ENCODE results near the gene PMPCA.

Gene PMPCA

DNA sequence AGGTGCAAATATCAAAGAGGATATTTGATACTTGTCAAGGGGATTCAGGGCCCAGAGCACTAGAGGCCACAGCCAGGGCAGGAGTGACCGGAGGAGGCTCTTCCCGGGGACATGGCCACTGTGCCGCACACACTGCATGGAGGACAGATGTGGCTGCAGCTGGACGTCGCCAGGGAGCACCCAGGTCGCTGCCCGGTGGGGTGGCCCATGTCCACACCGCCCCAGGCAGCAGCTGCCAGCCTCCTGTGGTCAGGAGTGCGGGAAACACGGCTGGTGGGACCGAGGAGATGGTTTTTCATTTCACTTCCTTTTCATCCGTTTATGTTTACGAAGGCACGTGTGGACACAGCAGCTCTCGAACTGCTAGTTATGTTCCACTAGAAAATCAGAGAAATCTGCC, 57.3 kb downstream of the PMPCA start:
- no peak for DNase-seq (ENCODE audit: low read depth, low spot score)
- H3K4me3 ChIP-seq (ENCODE audit: low read length) = no peak overlapping the region

DNA sequence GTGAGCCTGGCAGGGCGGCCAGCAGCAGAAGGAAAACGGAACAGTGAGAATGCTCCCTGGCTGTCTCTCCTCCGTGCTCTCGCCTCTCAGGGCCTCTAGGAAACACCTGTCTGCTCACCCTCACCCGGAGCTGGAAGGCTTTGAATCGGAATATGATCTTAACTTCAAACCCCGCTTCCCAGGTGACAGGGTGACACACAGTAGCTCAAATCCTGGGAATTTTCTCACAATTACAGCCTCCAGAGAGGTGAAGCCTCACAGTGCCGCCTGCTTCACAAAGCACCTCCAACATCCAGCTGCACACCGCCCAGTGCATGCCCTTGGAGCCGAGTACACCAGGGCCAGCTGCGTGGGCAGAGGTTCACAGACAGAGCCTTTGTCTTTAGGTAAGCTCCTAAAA, 59.9 kb downstream of the PMPCA start:
- H3K4me3 ChIP-seq (ENCODE audit: low read length) = no peak overlapping the region
- DNase-seq (ENCODE audit: low read depth, low spot score) = no peak

DNA sequence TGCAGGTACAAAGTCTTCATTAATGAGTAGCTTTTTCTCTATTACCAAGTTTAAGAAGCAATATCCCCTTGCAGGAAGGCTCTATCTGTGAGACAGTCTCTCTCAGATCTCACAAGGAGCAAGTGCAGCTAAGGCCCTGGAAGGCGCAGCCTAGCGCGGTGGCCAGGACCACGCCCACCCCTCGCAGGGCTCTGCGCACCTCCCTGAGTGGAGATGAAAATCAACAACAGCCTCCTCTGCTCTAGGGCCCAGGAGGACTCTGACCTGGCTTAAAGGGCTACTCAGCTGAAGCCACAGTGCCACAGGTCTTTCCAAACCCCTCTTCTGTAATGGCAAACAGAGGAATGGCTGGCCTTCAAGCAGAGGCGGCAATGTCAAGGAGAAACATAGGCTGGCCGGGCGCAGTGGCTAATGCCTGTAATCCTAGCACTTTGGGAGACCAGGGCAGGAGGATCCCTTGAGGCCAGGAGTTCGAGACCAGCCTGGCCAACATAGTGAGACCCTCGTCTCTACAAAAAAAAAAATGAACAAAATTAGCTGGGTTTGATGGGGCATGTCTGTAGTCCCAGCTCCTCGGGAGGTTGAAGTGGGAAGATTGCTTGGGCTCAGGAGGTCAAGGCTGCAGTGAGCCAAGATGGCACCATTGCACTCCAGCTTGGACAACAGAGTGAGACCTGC, 60.5 kb downstream of the PMPCA start:
- no peak for DNase-seq (ENCODE audit: low read depth, low spot score)
- H3K4me3 ChIP-seq (ENCODE audit: low read length) = no peak overlapping the region

DNA sequence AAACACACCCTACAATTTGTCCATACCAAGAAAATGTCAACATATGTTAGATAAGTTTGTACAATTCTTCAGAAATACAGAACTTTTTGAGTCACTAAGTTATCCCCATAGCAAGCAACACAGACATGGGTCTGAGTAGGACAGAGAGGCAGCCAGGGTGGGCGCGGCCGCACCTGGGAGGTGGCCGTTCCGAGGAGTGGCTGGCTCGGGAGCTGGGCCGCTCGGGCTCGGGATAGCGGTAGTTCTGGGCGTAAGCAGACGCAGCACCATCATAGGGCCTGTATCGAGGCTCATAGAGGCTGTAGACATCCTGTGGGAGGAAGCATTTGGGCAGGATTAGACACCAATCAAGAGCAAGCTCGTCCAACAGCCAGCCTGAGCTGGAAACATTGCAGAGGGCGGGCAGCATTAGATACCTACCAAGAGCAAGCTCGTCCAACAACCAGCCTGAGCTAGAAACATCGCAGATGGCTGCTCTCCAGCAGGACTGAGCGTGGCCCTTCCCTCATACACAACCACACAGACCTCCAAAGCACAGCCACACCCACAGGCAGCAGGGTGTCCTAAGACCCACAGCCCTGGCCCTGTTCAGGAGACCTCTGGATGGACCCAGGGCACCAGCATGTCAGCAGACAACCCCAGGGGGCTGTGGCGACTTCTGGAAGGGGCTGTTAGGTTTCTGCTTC, 61.5 kb downstream of the PMPCA start:
- no peak for DNase-seq (ENCODE audit: low read depth, low spot score)
- H3K4me3 ChIP-seq (ENCODE audit: low read length) = no peak overlapping the region

DNA sequence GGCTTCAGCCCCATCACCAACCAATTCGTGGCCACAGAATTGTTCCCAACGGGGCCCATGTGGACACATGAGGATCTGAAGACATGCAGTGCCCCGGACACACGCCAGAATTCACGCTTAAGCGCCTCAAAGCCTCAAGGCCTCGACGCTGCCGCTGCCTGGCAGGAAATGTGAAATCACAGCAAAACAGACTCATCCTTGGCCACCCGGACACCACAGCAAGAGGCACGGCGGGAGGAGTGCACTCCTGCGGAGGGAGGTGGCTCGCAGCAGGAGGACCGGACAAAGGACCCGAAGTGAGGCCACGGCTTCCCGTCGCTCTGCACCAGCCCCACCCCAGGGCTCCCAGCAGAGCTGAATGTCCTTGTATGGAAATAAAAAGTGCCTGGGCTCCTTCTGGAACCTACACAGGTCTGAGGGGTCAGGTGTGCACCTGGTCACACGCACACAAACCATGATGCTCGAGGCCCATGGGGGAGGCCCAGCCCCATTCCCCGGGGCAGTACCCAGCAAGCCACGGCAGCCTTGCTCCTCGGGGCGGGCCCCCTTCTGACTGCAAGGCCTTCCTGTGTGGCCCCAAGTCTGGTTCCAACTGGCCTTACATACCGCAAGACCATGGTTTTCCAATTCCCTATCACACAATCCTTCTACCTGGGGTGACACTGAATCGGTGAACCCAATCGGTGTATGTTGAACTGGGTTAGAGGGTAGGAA, 62.3 kb downstream of the PMPCA start:
- DNase-seq (ENCODE audit: low read depth, low spot score) = no peak
- no peak overlapping the region for H3K4me3 ChIP-seq (ENCODE audit: low read length)

DNA sequence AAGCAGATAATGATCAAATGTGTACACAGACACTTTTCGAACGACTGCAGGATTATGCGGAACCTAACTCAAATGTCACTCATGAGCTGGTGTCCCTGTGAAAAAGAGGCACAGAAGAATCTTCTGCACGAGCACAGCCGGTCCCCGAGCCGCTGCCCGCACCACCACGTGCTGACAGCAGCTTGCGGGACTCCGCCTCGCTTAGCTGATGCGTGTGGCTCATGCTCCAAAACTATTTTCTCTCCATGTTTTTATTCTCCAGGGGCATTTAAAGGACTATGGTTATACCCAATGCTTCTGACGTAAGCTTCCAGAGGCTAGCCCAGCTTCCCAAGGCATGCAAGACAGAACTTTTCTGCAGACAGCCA, 62.9 kb downstream of the PMPCA start:
- DNase-seq (ENCODE audit: low read depth, low spot score) = no peak
- no peak overlapping the region for H3K4me3 ChIP-seq (ENCODE audit: low read length)
